Measurements from ENCODE around the gene MPZL1.

The MPZL1 gene

GRCh38 chr1:167772436-167772835 lies 50.7 kb downstream of the MPZL1 start:
- TF ChIP-seq CTCF (IDR thresholded peaks at IDR 0.05; ENCODE audit: low read depth, low read length) = no peak
- H3K36me3 ChIP-seq = no peaks in the 10 kb centered on the region

GRCh38 chr1:167773516-167773915 lies 51.7 kb downstream of the MPZL1 start:
- Histone ChIP-seq H3K4me3 (ENCODE audit: low read depth, low read length) (no peak overlapping the region), H3K27ac (no peak overlapping the region), H3K27me3 (ENCODE audit: insufficient read depth, low read depth, severe bottlenecking) (no peaks in the 10 kb centered on the region), H3K36me3 (no peaks in the 10 kb centered on the region), H3K9me3 (ENCODE audit: severe bottlenecking) (no peaks in the 10 kb centered on the region)
- no peak for DNase-seq
- no peak for TF ChIP-seq CTCF (IDR thresholded peaks at IDR 0.05; ENCODE audit: low read depth, low read length)

More at GRCh38 chr1:167772436-167772835, 50.7 kb downstream of the MPZL1 start:
- no peaks in the 10 kb centered on the region for H3K9me3 ChIP-seq (ENCODE audit: severe bottlenecking)
- no peak overlapping the region for H3K4me3 ChIP-seq (ENCODE audit: low read depth, low read length)
- DNase-seq = no peak
- H3K27ac ChIP-seq = no peak overlapping the region
- no peaks in the 10 kb centered on the region for H3K27me3 ChIP-seq (ENCODE audit: insufficient read depth, low read depth, severe bottlenecking)

GRCh38 chr1:167774710-167775109 lies 52.9 kb downstream of the MPZL1 start:
- Histone ChIP-seq H3K9me3 (ENCODE audit: severe bottlenecking) (no peaks in the 10 kb centered on the region), H3K36me3 (no peaks in the 10 kb centered on the region), H3K27ac (no peak overlapping the region), H3K4me3 (ENCODE audit: low read depth, low read length) (no peak overlapping the region), H3K27me3 (ENCODE audit: insufficient read depth, low read depth, severe bottlenecking) (no peaks in the 10 kb centered on the region)
- TF ChIP-seq CTCF (IDR thresholded peaks at IDR 0.05; ENCODE audit: low read depth, low read length) = no peak
- DNase-seq = no peak

GRCh38 chr1:167775178-167775577 lies 53.4 kb downstream of the MPZL1 start:
- DNase-seq = no peak
- Histone ChIP-seq H3K9me3 (ENCODE audit: severe bottlenecking) (no peaks in the 10 kb centered on the region), H3K27ac (no peak overlapping the region), H3K4me3 (ENCODE audit: low read depth, low read length) (no peak overlapping the region), H3K36me3 (no peaks in the 10 kb centered on the region), H3K27me3 (ENCODE audit: insufficient read depth, low read depth, severe bottlenecking) (no peaks in the 10 kb centered on the region)
- TF ChIP-seq CTCF (IDR thresholded peaks at IDR 0.05; ENCODE audit: low read depth, low read length) = no peak

GRCh38 chr1:167776151-167776550 lies 54.4 kb downstream of the MPZL1 start:
- DNase-seq = no peak
- no peaks in the 10 kb centered on the region for H3K27me3 ChIP-seq (ENCODE audit: insufficient read depth, low read depth, severe bottlenecking)
- no peaks in the 10 kb centered on the region for H3K36me3 ChIP-seq
- H3K9me3 ChIP-seq (ENCODE audit: severe bottlenecking) = no peaks in the 10 kb centered on the region
- H3K27ac ChIP-seq = no peak overlapping the region
- no peak for TF ChIP-seq CTCF (IDR thresholded peaks at IDR 0.05; ENCODE audit: low read depth, low read length)
- no peak overlapping the region for H3K4me3 ChIP-seq (ENCODE audit: low read depth, low read length)

DNA sequence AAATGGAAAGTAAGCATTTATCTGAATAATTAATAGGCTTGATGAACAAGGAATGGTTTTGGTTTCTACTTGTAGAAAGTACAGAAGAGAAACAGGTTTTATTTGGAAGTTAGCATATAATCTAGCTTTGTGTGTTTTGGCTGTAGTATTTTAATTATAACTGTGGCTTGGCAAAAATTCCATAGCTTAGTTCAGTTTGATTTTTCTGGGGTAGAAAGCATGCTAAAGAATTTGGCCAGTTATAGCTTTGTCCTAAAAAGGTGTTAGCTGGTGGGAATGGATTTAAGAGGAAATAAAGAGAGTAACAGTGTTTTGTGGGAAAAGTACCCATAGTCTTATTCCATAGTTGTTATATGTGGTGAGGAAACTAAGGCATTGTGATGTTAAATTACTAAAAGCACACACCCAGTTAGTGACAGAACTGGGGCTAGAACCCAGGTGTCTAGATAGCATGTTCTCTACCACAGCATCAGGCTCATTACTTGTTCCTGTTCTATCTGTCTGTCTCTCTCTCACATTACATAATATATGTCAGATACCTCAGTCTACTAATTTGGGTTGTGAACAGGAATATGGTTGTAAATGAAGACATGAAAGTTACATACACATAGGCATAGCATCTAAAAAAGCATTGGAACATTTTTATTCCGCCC lies 55.0 kb downstream of the MPZL1 start:
- no peaks in the 10 kb centered on the region for H3K36me3 ChIP-seq
- no peak overlapping the region for H3K27ac ChIP-seq
- no peaks in the 10 kb centered on the region for H3K9me3 ChIP-seq (ENCODE audit: severe bottlenecking)
- DNase-seq = no peak
- TF ChIP-seq CTCF (IDR thresholded peaks at IDR 0.05; ENCODE audit: low read depth, low read length) = no peak
- H3K4me3 ChIP-seq (ENCODE audit: low read depth, low read length) = no peak overlapping the region
- no peaks in the 10 kb centered on the region for H3K27me3 ChIP-seq (ENCODE audit: insufficient read depth, low read depth, severe bottlenecking)
